HG03354 (cell line): ENCODE measurements around the gene ADAMTS20.

Experiments
- ATAC-seq: cut with Tn5 transposase; IDR thresholded peaks from one replicate; pipeline ENCODE4 v1.9.1; 2021; ENCODE audit warnings: mild to moderate bottlenecking; ENCODE audit not compliant: unreplicated experiment, poor library complexity, severe bottlenecking

Gene ADAMTS20

GRCh38 chr12:43320281-43320680 is 231.7 kb downstream of the ADAMTS20 start:
- ATAC-seq: no peak

DNA sequence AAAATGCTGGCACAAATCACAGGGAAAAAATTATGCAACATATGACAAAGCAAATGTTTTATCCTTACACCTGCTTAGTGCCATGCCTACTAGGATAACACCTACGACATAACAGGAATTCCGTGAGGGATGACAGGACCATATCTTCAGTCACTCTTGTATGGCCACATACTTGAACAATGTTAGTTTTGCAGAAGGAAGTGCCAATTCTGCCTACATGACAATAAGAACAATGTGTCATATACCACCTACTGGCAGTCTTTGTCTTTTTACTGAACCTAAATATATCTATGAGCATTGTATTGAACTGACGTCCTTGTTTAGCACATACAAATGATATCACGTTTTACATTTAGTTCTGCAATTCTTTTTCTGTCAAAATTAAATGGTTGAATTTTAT is 234.0 kb downstream of the ADAMTS20 start:
- no peak for ATAC-seq

DNA sequence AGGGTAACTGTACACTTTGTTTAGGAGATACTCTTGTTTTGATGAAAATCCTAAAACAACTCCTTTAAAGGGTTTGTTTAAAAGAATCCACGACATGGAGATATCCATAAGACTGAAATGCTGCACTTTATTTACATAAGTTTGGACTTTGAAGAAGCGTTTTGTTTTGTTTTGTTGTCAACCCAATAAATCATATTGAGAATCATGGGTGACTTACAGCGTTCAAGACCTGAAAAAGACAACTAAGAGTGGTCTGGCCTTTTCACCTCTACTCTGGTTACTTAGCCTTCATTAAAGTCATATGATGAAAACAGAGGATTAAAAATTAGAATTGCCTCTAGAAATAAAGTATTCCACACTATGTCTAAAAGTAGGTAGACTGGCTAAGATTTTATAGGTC is 234.8 kb downstream of the ADAMTS20 start:
- no peak for ATAC-seq

- no peak for ATAC-seq
Observed at GRCh38 chr12:43316520-43316919, 235.5 kb downstream of the ADAMTS20 start.

DNA sequence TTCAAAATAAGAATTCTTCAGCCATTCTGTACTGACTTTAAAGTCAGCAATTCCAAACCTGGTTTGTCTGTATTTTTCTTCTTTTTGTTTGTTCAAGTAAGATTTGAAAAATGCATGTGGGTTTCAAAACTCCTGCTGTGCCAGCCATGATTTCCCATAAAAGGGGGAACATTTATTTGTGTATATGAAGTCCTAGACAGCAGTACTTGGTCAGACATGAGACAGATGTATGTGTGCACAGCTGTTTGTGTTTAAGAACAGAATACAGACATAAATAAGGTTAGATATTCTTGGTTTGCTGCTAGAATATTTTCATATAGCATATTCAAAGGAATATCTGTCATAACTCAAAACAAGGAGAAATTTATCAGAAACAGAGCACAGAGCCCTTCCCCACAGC is 236.0 kb downstream of the ADAMTS20 start:
- no peak for ATAC-seq

- no peak for ATAC-seq
Observed at GRCh38 chr12:43312991-43313505, 239.0 kb downstream of the ADAMTS20 start.

- ATAC-seq: no peak
Observed at GRCh38 chr12:43310596-43310995, 241.4 kb downstream of the ADAMTS20 start.

DNA sequence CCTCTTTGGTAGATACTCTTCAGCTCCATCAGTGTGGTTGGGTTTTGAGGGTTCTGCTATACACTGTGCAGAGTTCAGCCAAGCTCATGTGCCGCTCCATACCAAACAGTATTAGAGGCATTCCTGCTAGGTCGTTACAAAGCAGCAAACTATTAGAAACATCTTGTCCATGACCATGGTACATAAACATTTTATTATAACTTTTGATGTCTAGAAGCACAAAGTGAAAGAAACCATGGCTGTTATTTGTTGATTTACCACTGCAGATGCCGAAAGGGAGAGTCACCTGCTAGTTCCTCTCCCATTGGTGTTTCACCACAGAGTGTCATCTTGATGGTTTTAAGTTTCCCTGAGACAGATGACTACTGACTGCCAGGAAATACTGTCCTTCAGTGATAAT is 242.0 kb downstream of the ADAMTS20 start:
- ATAC-seq: no peak

- ATAC-seq: no peak
Observed at GRCh38 chr12:43308776-43309175, 243.2 kb downstream of the ADAMTS20 start.

DNA sequence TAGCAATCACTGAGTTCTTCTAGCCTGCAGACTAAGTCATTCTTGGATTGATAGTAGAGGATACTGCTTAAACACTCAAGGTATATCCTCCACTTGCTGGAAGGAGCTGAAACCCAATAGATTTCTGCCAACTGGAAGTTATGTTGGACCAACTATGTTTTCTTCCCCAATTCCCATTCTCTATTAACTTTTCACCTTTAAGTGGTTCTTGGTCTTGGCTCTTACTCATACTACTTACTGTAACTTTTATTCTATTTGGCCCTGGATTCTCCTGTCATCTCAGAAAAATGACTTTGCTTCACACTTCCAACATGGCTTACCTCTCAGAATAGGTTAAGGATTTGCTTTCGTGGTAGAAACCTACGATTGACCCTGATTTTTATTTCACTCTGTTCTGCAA is 244.9 kb downstream of the ADAMTS20 start:
- no peak for ATAC-seq

DNA sequence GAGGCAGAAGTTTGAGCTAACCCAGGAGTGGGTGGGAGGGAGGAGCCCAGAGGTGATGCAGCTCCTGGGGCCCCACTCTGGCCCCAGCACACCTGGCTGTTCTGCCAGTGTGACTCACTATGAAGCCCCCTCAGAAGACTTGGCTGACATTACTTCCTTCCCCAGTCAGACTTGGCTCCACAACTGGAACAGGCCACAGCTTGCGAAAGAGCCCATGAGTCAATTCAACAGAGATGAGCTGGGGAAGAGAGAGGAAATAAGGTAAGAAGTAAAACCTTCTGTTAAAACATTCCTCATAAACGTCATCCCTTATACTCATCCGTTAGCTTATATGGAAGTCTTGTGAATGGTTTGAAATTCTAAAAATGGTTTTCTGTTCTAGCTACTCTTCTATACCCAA is 245.9 kb downstream of the ADAMTS20 start:
- ATAC-seq: no peak

- no peak for ATAC-seq
Observed at GRCh38 chr12:43305065-43305464, 246.9 kb downstream of the ADAMTS20 start.
